NCI-H526 (cell line): ENCODE data around the gene KCNIP1.

Source experiments
- DNase-seq, 2 experiments: peaks; one replicate each; lab custom pipeline; 2025; lab: John Stamatoyannopoulos, UW

The KCNIP1 gene

DNA sequence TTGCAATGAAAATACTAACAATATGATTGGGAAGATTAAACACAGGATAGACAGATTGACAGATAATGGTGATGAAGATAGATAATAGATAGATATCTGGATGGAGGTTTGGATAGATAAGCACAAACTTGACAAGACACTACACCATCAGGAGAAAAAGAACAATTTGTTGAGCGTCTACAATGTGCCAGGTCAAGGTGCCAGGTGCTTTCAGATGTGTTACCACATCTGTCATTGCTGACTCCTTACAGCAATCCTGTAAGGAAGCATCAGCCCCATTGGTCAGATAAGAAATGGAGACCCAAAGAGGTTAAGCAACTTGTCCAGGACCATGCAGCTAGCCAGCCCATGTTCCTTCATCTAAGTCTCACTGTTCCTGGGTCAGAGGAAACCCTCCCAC is 278.1 kb downstream of the KCNIP1 start:
- no peak for DNase-seq

DNA sequence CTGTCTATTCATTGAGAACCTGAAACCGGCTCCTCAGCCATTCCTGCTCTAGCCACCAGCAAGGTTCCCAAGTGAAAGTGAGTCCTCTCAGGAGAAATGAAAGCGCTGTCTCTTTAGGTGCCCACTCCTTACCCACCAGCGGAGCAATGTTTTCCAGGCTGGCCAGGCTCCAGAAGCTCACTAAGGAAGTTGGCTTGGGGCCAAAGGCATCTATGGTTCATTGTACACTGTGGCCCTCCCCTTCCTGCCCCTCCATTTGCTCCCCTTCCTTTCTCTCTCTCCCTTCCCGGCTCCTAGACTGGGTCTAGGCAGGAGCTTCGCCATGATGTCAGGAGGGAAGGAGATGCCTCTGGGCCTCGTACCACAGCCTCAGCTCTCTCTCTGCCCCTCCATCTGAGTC is 278.6 kb downstream of the KCNIP1 start:
- DNase-seq = no peak

DNA sequence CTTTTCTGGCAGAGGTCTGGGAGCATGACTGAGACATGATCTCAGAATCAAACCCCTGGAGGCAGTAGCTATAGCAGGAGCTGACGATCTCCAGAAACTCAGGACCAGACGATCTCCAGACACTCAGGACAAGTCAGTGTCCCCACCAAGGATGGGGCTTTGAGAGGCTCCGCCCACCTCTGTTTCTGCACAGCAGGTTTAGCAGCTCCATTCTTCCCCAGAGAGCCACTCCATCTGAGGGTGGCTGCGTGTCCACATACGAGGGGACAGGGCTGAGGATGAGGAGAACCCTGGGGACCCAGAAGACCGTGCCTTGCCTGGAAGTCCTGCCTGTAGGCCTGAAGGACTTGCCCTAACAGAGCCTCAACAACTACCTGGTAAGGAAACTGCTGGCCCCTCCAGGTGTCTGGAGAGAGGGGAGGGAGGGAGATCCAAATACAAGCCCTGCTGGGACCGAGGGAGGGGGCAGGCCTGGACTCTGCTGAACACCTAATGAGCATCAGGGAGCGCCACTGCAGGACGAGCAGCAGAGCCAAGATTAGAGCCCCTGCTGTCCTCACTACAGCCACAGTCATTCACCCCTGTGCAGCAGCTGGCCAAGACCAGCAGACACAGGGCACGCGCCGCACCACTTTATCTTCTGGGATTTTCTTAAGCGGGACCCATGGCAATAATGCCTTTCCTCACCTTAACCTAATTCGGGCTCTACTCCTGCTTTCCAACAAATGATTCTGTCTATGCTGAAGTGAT is 279.9 kb downstream of the KCNIP1 start, which contains the start of gene GABRP:
TSS of gene GABRP (plus strand) at position 228 of the 750 bp plus-strand sequence. CDS start 4,891 bp downstream, outside the sequence.
- DNase-seq = no peak

DNA sequence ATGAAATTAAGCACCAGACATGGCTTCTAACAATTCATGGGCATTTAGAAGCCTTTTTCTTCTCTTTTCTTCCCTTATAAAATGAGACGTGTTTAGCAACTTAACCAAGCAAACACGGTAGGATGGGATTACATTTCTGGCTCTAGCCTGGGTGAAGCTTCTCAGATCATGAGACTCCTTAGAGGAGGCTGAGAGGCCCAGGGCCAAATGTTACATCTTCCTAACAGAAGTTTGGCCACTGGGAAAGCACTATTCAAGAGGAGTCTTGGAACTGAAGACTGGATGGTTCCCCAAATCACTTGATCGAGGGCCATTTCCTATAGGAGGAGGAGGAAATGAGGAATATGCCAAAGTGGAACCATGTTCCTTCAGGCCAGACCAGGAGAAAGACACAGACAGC is 281.6 kb downstream of the KCNIP1 start:
- DNase-seq = no peak
